LNCaP clone FGC (cell line): ENCODE measurements around the gene NUDCD3.

Experiments
- DNase-seq: peaks from one replicate; pipeline ENCODE4 v3.0.0-alpha.2; 2011; ENCODE audit warnings: low read depth
- H3K4me3 ChIP-seq: 2 replicates; pipeline ENCODE4 v1.5.1; 2011; ENCODE audit warnings: mild to moderate bottlenecking, low read depth, low read length, control low read depth
- TF ChIP-seq, protein P1 (sequence below): IDR thresholded peaks from 2 replicates; pipeline ENCODE4 v1.5.1; 2012; ENCODE audit warnings: mild to moderate bottlenecking; ENCODE audit not compliant: control insufficient read depth, insufficient read depth; ENCODE audit errors: extremely low read depth

Gene NUDCD3

DNA sequence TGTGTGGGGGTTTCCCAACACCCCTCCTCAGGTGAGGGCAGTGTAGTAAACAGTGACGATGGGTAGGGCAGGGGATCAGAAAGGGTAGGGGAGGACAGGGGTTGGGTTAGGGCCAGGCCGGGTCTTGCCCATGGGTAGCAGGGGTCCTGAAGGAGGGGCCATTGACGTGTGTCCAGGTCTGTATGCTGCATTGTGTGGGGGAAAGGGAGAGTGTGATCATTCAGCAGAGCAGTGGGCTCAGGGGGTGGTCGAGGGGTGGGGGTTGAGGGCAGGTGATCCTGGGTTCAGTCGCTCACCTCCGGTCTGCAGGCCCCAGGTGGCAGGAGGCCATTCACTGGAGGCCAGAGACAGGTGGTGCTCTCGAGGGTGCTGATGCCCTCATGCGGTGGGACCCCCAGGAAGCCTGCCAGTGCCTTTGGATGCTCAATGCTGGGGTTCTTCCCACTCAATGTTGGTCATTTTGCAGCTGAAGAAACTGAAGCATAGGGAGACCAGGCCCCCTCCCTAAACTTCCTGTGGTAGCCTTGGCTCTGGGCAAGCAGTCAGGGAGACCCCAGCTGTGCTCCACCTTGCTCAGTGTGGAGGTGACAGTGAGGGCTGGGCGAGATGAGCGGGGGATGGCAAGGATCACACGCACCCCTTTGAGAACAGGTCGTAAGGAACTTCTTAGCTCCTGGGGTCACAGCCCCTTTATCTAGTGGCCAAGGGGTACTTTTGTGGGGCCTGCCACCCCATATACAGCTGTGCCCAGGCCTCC, 116.3 kb downstream of the NUDCD3 start:
- no peak overlapping the region for H3K4me3 ChIP-seq
- TF ChIP-seq, protein P1, sequence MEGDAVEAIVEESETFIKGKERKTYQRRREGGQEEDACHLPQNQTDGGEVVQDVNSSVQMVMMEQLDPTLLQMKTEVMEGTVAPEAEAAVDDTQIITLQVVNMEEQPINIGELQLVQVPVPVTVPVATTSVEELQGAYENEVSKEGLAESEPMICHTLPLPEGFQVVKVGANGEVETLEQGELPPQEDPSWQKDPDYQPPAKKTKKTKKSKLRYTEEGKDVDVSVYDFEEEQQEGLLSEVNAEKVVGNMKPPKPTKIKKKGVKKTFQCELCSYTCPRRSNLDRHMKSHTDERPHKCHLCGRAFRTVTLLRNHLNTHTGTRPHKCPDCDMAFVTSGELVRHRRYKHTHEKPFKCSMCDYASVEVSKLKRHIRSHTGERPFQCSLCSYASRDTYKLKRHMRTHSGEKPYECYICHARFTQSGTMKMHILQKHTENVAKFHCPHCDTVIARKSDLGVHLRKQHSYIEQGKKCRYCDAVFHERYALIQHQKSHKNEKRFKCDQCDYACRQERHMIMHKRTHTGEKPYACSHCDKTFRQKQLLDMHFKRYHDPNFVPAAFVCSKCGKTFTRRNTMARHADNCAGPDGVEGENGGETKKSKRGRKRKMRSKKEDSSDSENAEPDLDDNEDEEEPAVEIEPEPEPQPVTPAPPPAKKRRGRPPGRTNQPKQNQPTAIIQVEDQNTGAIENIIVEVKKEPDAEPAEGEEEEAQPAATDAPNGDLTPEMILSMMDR = no peak
- no peak for DNase-seq

DNA sequence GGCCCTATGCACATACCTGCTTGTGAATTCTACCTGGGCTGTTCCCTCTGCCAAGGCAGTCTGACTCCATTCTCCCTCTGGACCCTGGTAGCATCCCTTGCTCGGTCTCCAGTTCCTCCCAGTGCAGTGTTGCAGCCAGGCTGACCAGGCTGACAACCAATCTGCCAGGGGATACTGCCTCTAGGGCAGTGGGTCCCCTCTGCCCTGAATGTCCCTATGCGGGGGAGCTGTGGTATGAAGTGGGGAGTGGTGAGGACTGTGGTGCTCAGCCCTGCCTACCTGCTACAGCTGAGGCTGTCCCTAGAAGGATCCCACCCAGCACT, 117.1 kb downstream of the NUDCD3 start:
- TF ChIP-seq, protein P1 = no peak
- no peak for DNase-seq
- no peak overlapping the region for H3K4me3 ChIP-seq

DNA sequence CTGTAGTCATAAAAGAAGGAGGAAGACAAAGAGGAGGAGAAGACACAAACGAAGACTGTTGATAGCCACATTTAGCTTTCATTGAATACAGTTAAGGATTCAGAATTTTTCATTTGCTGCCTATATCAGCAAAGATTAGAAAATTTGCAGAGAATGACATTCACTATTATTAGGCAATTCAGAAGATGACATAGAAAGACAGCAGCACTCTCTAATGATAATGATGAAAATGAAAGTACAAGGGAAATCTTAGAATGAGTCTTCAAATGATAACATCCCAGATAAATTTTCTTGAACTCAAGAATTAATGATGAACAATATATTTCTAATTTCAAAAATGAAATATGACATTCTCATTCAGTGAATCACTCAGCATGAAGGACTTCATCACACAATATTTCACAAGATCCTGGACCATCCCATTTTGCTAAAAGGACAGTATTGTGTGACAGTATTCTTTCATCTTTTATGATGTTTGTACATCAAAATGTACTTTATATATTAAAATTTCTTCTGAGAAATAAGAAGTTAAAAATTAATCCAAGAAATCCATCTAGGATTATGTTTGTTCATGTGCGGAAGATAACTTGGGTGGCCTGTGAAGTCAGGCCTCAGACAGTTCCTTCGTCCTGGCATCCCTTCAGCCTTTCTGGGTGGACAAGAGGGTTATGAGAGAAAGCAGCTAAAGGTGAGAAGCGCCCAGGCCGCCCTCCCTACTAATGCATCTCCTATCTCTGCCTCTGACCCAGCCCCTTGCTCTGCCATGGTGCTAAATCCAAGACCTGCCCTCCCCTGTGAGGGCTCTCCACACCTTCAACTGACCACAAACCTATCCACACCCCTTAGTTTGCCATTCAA, 117.7 kb downstream of the NUDCD3 start:
- no peak overlapping the region for H3K4me3 ChIP-seq
- TF ChIP-seq, protein P1 = no peak
- no peak for DNase-seq

DNA sequence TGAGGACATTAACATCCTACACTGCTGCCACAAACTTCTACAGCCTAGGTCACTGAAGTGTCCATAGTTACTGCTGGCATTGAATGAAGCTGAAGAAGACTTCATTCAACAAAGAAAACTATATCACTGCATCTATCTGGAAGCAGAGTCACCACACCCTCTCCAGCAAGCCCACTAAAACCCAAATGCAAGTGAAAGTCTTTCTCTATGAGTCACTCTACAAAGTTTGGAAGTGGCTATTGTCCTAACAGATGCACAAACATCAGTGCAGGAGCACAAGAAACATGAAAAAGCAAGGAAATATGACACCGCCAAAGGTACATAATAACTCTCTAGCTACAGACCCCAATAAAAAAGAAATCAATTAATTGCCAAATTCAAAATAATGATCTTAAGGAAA, 121.6 kb downstream of the NUDCD3 start:
- DNase-seq = no peak
- TF ChIP-seq, protein P1 = no peak
- H3K4me3 ChIP-seq = no peak overlapping the region

DNA sequence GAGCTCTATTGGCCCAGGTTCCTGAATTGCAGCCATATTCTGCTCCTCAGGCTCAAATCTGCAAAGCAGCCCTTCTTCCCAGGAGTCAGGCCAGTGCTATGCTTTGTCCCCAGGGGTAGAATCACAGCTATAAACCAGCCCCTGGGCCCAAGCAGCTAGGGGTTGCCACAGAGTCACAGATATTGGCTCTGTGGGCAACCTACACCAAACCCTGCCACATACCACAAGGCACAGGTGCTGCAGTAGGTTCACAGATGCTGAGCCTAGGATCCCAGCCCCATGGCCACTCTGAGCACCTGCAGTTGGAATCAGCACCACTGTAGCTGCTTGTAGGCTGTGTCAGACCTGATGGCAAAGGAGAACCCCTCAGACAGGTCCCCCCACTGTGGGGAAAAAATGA, 122.0 kb downstream of the NUDCD3 start:
- no peak overlapping the region for H3K4me3 ChIP-seq
- TF ChIP-seq, protein P1 = no peak

DNA sequence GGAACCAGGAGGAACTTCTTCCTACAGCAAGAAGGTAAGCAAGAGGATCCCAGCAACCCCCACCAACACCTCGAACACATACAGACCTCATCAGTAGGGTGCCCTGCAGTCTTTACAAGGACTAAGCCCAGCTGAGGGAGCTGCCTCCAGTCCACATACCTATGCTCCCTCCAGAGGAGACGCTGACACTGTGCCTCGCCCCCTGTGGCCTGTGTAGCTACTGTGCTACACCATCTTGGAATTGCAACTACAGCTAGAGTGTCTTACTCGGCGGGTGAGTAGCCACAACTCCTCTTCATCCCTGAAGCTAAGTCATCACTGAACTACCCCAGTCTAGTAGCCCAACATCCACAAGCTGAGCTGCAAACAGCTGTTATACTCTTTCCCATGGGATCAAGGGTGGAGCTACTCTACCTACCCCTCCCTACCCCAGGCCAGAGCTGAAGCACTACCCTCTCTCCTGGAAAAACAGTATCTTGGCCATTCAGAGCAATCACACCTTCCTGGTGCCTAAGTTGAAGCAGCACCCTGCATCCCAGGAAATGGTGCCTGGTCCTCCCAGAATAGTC, 122.9 kb downstream of the NUDCD3 start:
- TF ChIP-seq, protein P1 = no peak
- no peak for DNase-seq

More for the DNA sequence above, 122.0 kb downstream of the NUDCD3 start:
- no peak for DNase-seq

More for the DNA sequence above, 122.9 kb downstream of the NUDCD3 start:
- H3K4me3 ChIP-seq = no peak overlapping the region
